ENCODE data around the gene SERPINA4.

The SERPINA4 gene, protein sequence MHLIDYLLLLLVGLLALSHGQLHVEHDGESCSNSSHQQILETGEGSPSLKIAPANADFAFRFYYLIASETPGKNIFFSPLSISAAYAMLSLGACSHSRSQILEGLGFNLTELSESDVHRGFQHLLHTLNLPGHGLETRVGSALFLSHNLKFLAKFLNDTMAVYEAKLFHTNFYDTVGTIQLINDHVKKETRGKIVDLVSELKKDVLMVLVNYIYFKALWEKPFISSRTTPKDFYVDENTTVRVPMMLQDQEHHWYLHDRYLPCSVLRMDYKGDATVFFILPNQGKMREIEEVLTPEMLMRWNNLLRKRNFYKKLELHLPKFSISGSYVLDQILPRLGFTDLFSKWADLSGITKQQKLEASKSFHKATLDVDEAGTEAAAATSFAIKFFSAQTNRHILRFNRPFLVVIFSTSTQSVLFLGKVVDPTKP

DNA sequence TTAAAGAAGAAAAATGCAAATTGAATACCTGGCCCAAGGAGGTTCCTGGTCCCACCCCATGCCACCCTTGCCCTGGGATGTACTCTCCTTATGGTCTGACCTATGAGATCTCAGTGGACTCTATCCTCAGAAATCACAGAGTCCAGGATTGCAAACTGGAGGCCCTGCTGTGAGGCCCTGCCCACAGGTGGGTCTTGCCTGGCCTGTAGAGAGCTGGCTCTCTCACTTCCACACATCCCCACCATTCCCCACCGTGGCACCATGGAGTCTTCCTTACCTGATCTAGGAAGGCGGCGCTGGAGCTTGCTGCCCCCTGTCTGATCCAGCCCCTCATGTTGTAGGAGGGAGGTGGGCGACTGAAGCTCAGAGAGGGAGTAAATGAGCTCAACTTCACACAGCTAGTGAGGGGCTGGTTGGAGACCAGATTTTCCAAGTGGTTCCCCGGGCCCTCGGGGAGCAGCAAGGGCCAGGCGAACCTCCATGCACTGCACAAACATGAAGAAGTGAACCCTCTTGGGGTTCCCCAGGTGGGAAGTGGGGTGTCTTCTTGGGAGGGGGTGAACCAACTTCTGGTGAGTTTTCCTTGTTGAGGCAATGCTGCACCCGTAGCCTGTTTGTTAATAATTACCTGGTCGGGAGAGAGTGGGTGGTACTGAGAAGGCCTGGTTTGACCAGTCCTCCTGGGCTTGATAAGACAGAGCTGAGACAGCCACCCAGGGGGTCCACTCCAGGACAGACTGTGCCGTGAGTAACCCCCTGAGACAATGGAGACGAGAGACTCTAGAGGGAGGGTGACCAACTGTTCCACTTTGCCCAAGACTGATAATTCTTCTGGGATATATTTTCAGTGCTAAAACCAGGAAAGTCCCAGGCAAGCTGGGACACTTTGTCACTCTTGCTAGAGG lies at the start of gene SERPINA4:
TSS of gene SERPINA4 (plus strand) at position 692 of the 905 bp plus-strand sequence. CDS start 2,041 bp downstream, outside the sequence.
- H3K4me3 ChIP-seq (ENCODE audit: control insufficient read depth, low read depth, low read length): no peak within 1 kb of the TSS
- TF ChIP-seq, protein P1, sequence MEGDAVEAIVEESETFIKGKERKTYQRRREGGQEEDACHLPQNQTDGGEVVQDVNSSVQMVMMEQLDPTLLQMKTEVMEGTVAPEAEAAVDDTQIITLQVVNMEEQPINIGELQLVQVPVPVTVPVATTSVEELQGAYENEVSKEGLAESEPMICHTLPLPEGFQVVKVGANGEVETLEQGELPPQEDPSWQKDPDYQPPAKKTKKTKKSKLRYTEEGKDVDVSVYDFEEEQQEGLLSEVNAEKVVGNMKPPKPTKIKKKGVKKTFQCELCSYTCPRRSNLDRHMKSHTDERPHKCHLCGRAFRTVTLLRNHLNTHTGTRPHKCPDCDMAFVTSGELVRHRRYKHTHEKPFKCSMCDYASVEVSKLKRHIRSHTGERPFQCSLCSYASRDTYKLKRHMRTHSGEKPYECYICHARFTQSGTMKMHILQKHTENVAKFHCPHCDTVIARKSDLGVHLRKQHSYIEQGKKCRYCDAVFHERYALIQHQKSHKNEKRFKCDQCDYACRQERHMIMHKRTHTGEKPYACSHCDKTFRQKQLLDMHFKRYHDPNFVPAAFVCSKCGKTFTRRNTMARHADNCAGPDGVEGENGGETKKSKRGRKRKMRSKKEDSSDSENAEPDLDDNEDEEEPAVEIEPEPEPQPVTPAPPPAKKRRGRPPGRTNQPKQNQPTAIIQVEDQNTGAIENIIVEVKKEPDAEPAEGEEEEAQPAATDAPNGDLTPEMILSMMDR (IDR thresholded peaks at IDR 0.05; ENCODE audit: control insufficient read depth, insufficient read depth, low read depth, low read length, missing control alignments): no peak

DNA sequence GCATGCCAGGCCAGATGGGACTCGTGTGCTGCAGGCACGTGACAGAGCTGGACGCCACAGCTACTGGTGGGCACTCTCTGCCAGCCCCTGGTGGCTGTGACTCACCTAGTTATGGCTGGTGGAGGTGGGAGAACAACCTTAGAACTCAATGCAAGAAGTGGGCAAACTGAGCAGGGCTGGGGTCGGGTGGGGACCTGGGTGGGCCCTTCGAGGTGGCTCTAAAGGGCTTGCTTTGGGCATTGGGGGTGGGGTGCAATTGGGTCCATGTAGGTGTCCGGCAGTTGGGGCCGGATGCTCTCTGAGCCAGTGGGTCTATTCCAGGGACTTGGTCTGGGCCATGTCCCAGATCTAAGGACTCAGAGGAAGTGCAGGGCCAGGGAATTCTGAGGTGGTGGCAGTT lies 46.9 kb upstream of the SERPINA4 start:
- no peak for DNase-seq (ENCODE audit: low read depth)
- no peak overlapping the region for H3K4me3 ChIP-seq (ENCODE audit: control insufficient read depth, low read depth, low read length)
- TF ChIP-seq, protein P1 (IDR thresholded peaks at IDR 0.05; ENCODE audit: control insufficient read depth, insufficient read depth, low read depth, low read length, missing control alignments): no peak

More for the DNA sequence above, at the start of gene SERPINA4:
- no peak for DNase-seq (ENCODE audit: low read depth)

DNA sequence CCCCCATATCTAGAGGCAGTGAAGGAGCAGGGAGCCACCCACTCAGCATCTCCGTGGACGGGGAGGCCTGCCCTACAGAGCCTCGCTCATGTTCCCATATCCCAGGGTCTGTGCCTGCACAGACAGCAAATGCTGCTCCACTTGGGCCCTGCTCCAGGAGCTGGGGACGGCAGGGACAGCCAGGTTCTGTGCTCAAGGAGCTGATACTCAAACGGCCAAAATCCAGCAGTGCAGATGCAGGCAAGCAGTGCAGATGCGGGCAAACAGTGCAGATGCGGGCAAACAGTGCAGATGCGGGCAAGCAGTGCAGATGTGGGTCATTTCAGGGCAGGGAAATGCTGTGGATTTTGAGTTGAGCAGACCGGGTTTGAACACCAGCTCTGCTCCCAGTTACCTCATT lies 45.8 kb upstream of the SERPINA4 start:
- TF ChIP-seq, protein P1 (IDR thresholded peaks at IDR 0.05; ENCODE audit: control insufficient read depth, insufficient read depth, low read depth, low read length, missing control alignments): no peak
- H3K4me3 ChIP-seq (ENCODE audit: control insufficient read depth, low read depth, low read length): no peak overlapping the region
- DNase-seq (ENCODE audit: low read depth): no peak

DNA sequence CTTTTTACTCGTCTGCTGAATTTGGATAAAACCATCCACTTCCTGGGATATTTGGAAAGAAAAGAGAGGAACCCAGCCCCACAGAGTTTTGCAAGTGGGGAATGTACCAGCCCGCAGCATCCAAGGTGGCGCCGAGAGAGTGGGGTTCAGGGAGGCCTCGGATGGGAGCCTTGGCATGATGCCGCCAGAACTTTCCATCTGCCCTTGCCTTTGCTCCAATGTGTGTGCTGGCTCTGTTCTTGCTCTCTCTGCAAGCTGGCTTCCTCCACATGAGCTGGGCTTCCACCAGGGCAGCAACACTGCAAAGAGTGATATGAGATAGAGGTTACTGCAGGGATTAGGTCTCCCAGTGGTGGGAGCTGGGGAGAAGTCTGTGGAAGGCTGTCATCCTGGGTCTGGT lies 45.4 kb upstream of the SERPINA4 start:
- no peak overlapping the region for H3K4me3 ChIP-seq (ENCODE audit: control insufficient read depth, low read depth, low read length)
- TF ChIP-seq, protein P1 (IDR thresholded peaks at IDR 0.05; ENCODE audit: control insufficient read depth, insufficient read depth, low read depth, low read length, missing control alignments): no peak
- no peak for DNase-seq (ENCODE audit: low read depth)

DNA sequence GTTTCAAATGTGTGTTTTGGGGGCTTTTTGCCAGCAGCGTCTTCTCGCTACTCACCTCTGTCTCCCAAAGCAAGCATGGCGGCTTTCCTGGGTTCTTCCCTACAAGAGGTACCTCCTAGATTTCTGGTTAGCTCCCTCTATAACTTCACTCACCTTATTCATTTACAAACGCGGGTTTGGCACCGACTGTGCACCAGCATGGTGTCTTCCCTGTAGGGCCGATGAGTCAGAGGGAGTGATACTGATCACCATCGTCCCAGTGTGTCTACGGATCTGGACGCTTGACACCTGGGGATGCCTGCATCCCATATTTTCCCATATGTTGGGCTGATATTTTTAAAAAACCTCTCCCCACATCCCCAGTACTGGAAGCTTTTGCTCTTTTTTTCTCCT lies 44.0 kb upstream of the SERPINA4 start:
- TF ChIP-seq, protein P1 (IDR thresholded peaks at IDR 0.05; ENCODE audit: control insufficient read depth, insufficient read depth, low read depth, low read length, missing control alignments): no peak
- H3K4me3 ChIP-seq (ENCODE audit: control insufficient read depth, low read depth, low read length): no peak overlapping the region

DNA sequence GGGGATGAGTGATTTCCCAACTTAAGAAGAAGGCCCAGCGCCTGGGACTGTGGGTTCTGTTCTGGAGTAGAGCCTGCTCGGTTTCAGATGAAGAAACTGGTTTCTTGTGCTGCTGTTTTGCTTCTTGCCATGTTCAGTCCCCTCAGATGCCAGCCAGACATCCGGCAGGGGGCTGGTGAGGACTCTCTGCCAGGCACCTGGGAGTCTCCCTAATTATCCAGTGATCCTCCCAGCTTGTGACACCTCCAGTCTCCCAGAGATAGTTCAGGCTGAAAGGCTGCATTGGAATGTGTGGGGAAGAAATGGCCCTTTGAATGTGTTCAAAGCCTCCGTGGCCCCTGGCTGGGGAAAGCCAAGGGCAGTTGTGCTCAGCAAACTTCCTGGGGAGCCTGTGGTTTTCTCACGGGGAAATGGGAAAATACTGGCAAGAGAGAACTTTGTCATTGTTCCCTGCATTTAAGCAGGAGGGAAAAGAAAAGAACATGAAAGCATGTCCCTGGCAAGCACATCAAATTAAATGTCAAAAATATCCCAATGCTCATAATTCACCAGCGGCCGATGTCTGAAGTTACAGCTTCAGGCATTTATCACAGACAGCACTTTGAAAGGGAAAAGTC lies 43.5 kb upstream of the SERPINA4 start:
- no peak for DNase-seq (ENCODE audit: low read depth)
- H3K4me3 ChIP-seq (ENCODE audit: control insufficient read depth, low read depth, low read length): no peak overlapping the region
- TF ChIP-seq, protein P1 (IDR thresholded peaks at IDR 0.05; ENCODE audit: control insufficient read depth, insufficient read depth, low read depth, low read length, missing control alignments): no peak

More for the DNA sequence above, 44.0 kb upstream of the SERPINA4 start:
- DNase-seq (ENCODE audit: low read depth): no peak
